ENCODE results near the gene PLCL1. TPM values are rescaled to one million over a fixed set of nuclear protein-coding genes. Genes with fewer than 3 reads are reported as not detected.

The PLCL1 gene
- total RNA-seq, 1 experiment from 2014 or later, result 0.06 TPM

DNA sequence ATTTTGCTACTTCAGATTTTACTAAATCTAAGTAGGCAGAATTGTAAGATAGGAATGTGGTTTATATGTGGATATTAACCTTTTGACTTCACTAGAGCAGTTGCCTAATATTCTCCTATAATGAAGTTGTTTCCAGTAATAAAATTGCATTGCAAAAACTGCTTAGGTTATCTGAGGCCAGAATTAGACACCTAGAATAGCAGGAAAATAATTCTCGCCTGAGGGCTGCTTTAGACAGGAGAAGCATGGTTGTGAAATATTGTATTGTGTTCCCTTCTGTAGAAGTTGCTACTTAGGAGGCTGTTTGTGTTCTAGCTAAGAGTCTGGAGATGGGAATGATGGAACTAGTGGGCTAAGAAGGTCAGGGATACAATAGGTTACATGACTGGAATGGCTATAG, 146.3 kb downstream of the PLCL1 start:
- no peak for DNase-seq (ENCODE audit: low read depth)

DNA sequence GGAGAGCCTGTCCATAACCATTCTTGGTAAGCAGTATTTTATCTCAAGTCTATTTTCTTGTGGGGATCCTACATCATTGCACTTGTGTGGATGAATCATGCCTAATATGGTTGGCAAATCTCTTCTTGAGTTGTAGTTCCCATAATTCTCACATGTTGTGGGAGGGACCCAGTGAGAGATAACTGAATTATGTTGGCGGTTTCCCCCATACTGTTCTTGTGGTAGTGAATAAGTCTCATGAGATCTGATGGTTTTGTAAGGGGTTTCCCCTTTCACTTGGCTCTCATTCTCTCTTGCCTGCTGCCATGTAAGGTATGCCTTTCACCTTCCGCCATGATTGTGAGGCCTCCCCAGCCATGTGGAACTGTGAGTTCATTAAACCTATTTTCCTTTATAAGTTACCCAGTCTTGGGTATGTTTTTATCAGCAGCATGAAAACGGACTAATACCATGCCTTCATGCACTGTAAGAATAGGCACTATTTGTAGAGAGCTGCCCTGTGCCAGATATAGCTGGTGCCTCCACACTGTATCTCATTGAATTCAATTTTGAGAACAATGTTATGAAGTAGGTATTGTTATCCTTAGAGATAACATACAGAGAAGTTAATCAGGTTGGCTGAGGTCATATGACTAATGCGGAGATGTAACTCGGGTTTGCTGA, 148.3 kb downstream of the PLCL1 start:
- no peak for DNase-seq (ENCODE audit: low read depth)

DNA sequence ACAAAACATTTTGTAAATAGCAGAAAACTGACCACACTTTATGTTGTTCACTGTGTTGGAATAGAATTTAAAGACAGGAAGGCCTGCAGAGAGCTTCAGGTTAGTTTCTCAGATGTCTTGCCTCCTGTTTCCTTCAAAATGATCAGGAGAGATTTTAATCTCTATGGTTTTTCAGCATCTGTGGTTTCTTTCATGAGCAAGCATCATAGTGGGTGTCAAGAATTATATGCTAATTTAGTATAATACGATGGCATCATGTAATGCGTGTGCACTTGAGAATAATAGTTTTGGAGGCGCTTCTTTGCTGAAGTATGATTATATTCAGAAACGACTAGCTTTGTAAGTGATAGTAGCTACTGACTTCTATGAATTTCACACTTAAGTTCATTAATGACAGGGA, 149.9 kb downstream of the PLCL1 start:
- no peak for DNase-seq (ENCODE audit: low read depth)

DNA sequence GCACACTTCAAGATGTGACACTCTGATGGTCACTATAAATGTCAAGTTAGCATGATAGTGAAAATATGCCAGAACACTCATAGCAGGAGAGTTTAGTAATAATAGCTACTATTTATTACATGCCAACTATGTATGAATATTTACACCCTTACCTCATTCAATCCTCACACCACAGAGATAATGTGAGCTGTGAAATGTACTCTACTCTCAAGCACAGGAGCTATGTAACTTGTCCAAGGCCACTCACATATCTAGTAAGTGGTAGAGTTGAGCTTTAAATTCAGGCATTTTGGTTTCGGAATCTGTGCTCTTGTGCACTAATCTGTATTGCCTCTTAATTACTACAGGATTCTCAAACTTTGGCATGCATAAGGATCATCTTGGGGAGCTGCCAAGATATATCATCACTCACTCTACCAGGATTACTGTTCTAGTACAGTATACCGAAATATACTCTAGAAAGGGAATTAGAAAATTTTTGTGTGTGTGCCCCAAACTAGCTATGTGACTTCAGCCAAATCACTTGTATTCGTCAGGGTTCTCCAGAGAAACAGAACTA, 154.3 kb downstream of the PLCL1 start:
- DNase-seq (ENCODE audit: low read depth), result no peak

DNA sequence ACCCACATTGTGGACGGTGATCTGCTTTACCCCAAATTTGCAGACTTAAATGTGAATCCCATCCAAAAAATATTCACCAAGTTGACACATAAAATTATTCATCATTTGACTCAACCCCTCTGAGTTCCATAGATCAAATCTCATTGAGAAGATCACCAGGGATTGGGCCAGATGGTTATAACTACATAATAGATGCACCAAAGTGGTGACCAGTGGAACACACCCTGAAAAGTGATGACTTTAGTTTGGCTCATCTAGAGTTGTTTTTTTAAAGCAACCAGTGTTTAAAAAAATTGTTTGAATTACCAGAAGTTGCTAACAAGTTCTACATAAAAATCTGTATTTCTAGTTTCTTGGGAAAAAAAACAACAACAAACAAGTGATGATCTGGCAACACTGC, 155.0 kb downstream of the PLCL1 start:
- DNase-seq (ENCODE audit: low read depth), result no peak

DNA sequence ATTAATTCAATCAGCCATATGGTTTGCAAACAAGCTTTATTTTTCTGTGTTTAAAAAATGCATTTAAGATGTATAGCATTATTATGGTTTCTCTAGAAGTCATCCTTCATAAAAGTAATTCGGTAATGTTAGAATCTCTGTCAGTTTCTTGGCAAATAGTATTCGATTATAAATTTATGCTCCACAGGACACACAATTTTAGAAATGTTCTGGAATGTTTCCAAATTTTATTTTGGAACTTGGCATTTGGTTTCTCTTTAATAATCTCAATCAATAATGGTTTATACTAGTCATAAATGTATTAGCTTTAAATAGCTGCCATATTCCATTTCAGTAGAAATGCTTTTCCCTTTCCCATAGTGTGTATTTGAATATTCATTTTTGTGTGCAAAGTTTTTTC, 156.4 kb downstream of the PLCL1 start:
- DNase-seq (ENCODE audit: low read depth), result no peak

DNA sequence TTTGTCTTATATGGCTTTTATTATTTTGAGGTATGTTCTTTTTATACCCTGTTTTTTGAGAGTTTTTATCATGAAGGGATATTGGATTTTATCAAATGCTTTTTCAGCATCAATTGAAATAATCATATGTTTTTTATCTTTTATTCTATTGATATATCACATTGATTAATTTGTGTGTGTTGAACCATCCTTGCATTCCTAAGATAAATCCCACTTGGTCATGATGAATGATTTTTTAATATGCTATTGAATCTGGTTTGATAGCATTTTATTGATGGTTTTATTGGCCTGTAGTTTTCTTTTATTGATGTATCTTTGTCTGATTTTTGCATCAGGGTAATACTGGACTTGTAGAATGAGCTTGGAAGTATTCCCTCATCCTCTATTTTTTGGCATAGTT, 160.3 kb downstream of the PLCL1 start:
- DNase-seq (ENCODE audit: low read depth), result no peak

DNA sequence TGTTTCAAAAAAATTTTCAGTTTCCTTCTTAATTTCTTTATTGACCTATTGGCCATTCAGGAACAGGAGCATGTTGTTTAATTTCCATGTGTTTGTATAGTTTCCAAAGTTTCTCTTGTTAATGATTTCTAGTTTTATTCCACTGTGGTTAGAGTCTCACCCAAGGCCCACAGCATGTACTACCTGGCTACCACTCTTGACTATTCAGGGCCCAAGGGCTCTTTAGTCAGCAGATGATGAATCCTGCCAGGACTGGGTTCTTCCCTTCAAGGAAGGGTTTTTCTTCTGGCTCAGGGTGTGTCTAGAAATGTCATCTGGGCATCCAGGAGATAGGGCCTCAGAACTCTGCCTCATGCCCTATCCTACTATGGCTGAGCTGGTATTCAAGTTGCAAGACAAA, 161.4 kb downstream of the PLCL1 start:
- DNase-seq (ENCODE audit: low read depth), result no peak

DNA sequence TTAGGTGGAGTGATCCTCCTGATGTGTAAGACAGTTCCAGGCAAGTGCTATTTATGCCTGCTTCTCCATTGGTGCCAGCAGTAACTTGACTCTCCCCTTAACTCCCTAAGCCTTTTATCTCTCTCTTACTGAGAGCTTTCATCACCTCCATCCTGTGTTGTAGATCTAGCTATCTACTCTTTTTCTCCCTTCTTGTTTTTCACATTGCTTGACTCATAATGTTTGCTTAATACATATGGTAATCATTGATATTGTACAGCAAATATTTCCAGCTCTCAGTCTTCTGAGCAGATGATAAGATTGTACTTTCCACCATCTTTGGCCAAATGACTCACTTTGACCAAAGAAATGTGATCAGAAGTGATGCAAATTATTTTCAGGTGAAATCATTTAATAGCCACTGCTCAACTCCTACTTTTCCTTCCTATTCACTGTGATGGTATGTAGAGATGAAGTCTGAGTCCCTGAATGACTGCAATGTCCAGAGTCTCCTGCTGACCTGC, 165.0 kb downstream of the PLCL1 start:
- DNase-seq (ENCODE audit: low read depth), result no peak

DNA sequence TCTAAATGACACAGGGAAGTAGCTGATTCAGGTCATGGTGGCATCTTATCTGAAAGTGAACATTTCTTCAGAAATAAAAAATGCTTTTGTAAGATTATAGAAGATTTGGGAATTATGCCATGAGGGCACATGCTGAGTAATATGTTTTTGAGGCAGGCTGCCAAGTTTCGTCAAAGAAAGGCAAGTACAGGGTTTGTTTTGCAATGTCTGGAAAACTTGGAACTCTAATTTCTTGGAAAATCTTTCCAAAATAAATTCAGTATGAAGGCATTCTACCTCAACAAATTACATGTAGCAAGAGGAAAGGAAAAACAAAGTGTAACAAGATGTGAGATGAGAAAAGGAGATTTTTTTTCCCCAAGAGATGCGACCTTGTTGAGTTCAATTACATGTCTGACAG, 167.7 kb downstream of the PLCL1 start:
- peak; percentile 50 for DNase-seq (ENCODE audit: low read depth)

DNA sequence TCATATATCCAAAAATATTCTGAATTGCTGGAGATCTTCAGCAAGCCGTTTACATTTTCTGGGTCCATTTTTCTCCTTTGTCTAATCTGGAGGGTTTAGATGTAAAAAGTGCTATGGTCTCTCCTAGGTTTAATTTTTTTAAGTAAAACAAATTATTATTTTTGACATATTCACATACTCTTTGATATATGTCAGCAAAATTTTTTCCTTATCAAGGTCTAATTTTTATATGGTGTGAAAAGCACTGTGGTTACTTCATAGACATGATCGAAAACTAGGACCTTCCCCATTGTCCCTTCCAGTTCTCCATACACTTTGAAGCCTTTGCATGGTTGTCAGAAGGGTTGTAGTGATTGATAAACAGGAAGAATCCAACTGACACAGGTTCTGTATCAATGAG, 168.2 kb downstream of the PLCL1 start:
- DNase-seq (ENCODE audit: low read depth), result no peak

DNA sequence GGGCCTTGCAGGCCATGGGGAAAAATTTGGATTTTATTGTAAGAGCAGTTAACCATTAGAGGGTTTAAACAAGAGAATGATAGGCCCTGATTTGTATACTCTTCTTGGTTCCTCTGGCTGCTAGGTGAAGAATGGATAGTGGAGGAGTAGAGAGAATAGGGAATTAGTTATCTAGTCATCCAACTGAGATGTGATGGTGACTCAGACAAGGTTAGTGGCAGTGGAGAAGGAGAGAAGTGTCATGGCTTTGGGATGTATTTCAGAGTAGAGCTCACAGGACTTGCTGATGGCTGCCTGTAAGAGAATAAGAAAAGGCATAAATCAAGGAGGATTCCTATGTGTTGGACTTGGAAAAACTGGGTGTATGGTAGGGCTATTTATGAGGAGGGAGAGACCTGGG, 169.4 kb downstream of the PLCL1 start:
- DNase-seq (ENCODE audit: low read depth), result no peak

DNA sequence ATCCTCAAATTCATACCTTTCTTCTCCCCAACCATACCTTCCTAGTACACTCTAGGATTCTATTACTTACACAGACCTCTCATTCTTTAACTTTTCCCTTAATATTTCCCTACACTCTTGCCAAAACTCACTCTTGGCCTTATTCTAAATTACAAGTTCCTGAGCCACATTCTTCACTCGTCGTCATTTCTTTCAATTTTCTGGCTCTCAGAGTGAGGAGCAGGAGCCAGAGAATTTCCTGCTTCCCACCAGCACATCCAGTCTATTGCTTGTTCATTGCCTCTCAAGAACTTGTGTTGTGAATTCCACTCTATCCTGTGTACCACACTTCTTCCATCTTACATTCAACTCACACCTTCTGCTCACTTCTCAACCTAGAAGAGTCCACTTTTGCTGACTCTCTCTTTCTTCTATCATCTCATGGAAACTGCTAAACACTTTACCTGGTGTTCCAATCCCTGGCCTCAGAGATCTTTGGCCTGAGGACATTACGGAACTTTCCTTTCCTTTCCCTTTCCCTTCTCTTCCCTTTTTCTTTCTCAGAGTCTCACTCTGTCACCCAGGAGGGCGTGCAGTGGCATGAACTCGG, 171.6 kb downstream of the PLCL1 start:
- DNase-seq (ENCODE audit: low read depth), result no peak

DNA sequence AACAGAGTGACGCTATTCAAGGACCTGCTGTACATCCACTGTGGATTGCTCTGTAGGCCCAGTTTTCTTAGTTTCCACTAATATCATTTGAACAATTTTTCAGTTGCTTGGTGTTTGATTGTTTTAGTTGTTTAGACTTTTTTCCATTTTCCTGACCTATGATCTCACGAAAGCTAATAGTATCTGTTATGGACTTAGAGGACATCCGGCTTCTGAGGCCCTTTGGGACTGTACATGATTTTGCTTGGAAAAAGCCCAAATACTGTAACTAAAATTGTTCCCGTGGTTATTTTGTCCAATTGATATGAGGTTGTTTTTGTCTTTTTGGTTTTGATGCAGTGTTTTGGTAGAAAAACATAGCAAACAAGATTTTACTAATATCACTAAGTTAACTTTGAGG, 174.6 kb downstream of the PLCL1 start:
- DNase-seq (ENCODE audit: low read depth), result no peak

DNA sequence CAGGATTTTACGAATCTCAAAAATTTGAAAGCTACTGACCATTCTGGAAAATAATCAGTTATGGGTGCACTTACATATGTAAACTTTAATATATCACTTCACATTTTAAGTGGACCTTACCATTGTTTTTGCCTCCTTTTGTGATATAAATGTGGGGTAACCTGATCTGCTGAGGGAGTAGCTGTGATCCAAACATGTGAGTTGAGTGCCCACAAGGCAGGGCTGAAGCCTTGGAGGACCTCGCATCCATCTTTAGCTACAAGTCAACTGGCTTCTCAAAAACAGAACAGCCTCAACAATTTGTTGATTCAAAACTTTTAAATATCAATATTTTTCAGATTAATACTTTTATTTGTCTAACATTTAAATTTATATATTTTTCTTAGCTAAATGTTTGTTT, 178.2 kb downstream of the PLCL1 start:
- no peak for DNase-seq (ENCODE audit: low read depth)

DNA sequence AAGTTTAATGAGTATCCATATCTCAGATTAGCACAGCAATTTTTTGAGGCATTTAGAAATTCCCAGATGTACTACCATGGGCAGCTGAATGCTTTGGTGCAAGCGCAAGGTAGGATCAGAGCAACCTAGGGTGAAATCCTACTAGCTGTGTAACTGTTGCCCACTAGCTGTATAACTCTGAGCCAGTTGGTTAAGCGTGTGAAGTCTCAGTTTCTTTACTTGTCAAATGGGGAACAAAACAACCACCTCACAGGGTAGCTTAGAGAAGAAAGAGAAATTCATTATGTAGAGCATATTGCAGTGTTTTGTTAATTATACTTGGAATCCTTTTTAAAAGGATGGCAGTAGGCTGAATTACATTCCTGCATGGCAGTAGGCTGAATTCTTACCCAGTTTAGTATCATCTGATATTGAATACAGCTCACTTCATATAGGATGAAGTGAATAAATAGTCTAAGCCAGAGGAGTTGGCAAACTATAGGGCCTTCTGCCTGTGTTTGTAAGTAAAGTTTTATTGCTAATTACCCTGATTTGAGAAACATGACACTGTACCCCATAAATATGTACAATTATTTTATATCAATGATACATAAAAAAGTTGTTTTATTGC, 180.7 kb downstream of the PLCL1 start:
- no peak for DNase-seq (ENCODE audit: low read depth)

DNA sequence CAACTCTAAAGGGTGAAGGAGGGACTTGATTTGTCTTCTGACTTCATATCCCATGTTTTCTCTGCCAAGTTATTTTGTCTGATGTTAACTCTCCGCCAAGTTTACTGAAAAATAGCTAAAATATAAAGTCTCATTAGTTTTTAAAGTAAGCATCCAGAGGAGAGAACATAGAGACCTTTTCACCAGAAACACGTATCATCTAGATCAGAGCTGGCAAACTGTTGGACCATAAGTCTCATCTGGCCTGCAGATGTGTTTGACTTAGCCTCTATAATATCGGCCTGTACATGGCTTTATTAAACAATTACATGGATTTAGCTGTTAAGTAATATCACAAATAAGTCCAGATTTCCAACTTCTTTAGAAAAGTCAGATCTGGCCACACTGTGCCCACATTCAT, 182.6 kb downstream of the PLCL1 start:
- DNase-seq (ENCODE audit: low read depth), result no peak

DNA sequence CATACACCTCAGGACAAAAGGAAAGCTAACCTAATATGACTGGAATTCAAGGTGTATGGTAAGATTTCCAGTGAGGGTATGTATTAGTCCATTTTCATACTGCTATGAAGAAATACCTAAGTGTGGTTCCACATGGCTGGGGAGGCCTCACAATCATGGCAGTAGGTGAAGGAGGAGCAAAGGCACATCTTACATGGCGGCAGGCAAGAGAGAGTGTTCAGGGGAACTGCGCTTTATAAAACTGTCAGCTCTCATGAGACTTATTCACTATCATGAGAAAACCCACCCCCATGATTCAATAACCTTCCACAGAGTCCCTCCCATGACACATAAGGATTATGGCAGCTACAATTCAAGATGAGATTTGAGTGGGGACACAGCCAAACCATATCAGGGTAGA, 186.0 kb downstream of the PLCL1 start:
- no peak for DNase-seq (ENCODE audit: low read depth)

DNA sequence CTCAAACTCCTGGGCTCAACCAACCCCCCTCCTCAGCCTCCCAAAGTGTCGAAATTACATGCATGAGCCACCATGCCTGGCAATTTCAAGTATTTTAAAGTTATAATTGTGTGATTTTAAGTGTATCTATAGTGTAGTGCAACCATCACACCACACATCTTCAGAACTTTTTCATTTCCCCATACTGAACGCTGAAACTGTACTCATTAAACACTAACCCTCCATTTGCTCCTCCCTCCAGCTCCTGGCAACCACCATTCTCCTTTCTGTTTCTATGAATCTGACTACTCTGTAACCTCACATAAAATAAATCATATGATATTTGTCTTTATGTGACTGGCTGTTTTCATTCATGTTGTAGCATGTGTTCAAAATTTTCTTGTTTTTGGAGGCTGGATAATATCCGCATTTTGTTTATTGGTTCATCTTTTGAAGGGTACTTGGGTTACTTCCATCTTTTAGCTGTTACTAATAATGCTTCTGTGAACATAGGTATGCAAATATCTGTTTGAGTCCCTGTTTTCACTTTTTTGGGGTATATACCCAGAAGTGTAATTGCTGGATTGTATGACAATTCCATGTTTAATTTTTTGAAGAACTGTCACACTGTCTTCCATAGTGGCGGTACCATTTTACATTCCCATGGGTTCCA, 188.2 kb downstream of the PLCL1 start:
- no peak for DNase-seq (ENCODE audit: low read depth)

DNA sequence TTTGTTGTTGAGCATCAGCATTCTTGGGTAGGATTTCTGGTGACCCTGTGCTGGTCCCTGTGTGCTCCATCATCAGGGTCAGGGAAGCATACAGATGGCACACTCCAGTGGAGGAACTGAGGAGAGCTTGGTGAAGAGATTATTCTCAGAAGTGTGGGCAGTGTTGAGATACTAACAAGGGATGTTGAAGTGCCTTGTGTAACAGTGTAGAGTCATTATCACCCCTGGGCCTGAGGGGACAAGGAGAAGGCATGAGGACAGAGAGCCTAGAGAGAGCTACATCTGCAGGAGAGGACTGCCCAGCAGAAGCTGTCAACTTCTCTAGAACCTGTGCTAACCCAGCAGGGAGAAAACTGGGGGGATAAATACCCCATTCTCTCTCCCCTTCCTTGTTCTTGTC, 189.0 kb downstream of the PLCL1 start:
- DNase-seq (ENCODE audit: low read depth), result no peak

DNA sequence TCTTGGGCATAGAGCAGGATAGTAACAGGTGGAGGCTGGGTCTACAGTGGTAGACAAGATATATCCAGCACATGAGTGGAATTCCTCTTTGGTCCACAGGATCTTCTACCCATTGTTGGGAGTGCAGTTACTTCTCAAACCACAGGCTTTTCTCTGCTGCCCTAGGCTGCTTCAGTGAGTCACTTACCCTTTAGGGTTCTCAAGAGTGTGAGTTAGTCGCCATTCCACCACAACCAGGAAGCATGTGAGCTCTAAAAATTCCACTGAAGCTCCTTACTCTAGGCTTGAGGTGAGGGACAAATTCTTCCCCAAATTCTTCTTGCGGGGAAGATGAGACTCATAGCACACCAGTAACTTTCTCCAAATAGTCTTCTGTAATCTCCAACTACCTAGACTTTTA, 189.4 kb downstream of the PLCL1 start:
- DNase-seq (ENCODE audit: low read depth), result peak; percentile 7

DNA sequence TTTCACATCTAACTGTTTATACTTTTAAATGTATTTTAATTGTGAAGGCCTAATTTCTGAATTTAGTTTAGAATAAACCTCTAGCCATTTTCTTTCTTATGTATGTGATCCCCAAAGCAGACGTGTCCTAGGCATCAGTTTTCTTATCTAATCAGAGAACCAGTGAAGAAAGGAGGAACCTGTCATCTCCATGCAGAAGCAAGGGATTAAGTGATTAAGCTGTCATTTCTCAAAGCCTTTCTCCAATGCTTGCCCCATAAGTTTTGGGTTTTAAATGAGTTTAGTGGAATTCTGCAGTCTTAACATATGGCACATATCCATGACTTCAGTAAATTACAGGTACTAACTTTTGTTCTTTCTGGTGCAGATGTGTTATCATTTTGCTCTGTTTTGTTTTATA, 190.4 kb downstream of the PLCL1 start:
- DNase-seq (ENCODE audit: low read depth), result no peak

Measured in LHCN-M2 (cell line).